GM12878 (cell line): ENCODE measurements around the gene LAMA2. TPM values are rescaled to one million over a fixed set of nuclear protein-coding genes. Genes with fewer than 3 reads are reported as not detected.

Experiments used
- ATAC-seq: fragments of 200-7000 bp; cut with Tn5 transposase; 3 replicates; pipeline ENCODE4 v1.9.1; 2020; ENCODE audit warnings: mild to moderate bottlenecking, moderate library complexity
- BruUV-seq: library from RNA; stranded (reverse); fragments of 400-500 nt; replicated peaks from 2 replicates; lab custom pipeline; 2021; lab: Mats Ljungman, UMichigan
- CTCF ChIA-PET: fragments of 300-600 bp; sonication (Branson Sonifier 250); formaldehyde crosslinking; extraction: SDS; loops from one replicate; lab custom pipeline; 2021; ENCODE audit warnings: inconsistent platforms; lab: Yijun Ruan, JAX
- POLR2A ChIA-PET: fragments of 350-600 bp; formaldehyde crosslinking; extraction: SDS; loops from one replicate; lab custom pipeline; 2021; ENCODE audit warnings: inconsistent platforms; lab: Charles Lee
- RAD21 ChIA-PET: fragments of 300-600 bp; sonication (Branson Sonifier 250); formaldehyde crosslinking; loops from one replicate; lab custom pipeline; 2023; ENCODE audit warnings: antibody characterized with exemption; ENCODE audit not compliant: unreplicated experiment; lab: Charles Lee
- SMC1A ChIA-PET: fragments of 300-600 bp; sonication (Branson Sonifier 250); formaldehyde crosslinking; loops from one replicate; lab custom pipeline; 2023; ENCODE audit not compliant: unreplicated experiment, uncharacterized antibody; lab: Charles Lee
- DNase-seq: peaks from one replicate; pipeline ENCODE4 v3.0.0-alpha.2; 2011; ENCODE audit warnings: low read depth, low spot score
- FAIRE-seq: peaks from 3 replicates; lab custom pipeline; 2011; peaks lifted over from hg19 to GRCh38; lab: Jason Lieb, UNC
- H2AFZ ChIP-seq: 2 replicates; pipeline ENCODE4 v1.6.0; 2011; ENCODE audit warnings: low read depth, low read length, control low read depth; ENCODE audit not compliant: control insufficient read depth
- H3K27ac ChIP-seq: 2 replicates; pipeline ENCODE4 v1.5.1; 2011; ENCODE audit warnings: control low read depth; ENCODE audit not compliant: control insufficient read depth, insufficient read depth
- H3K27me3 ChIP-seq, 2 experiments: replicated peaks in 1 of 2; 2 replicates each; pipeline versions ENCODE4 v1.6.0 to v1.6.1; 2011; ENCODE audit warnings: low read length in 1 of 2; ENCODE audit not compliant: control insufficient read depth in 2 of 2, insufficient read depth in 2 of 2
- H3K36me3 ChIP-seq, 2 experiments: 2 replicates each; pipeline ENCODE4 v1.5.1; 2011; ENCODE audit warnings: low read length in 1 of 2; ENCODE audit not compliant: control insufficient read depth in 2 of 2, insufficient read depth in 2 of 2
- H3K4me1 ChIP-seq: 2 replicates; pipeline ENCODE4 v1.6.1; 2011; ENCODE audit warnings: mild to moderate bottlenecking, low read length, moderate library complexity, mixed read lengths; ENCODE audit not compliant: control insufficient read depth, insufficient read depth
- H3K4me2 ChIP-seq: 2 replicates; pipeline ENCODE4 v1.6.0; 2011; ENCODE audit warnings: control low read depth; ENCODE audit not compliant: control insufficient read depth, insufficient read depth
- H3K4me3 ChIP-seq: fragments of 200-600 bp; sonication (generic); 2 replicates; pipeline ENCODE4 v1.5.1; 2016
- H3K79me2 ChIP-seq: 2 replicates; pipeline ENCODE4 v1.6.0; 2011; ENCODE audit warnings: low read length; ENCODE audit not compliant: control insufficient read depth, insufficient read depth
- H3K9ac ChIP-seq: 2 replicates; pipeline ENCODE4 v1.8.0; 2011; ENCODE audit warnings: low read length, control low read depth, mixed read lengths; ENCODE audit not compliant: control insufficient read depth, insufficient read depth
- H3K9me3 ChIP-seq: replicated peaks from 3 replicates; pipeline ENCODE4 v1.5.1; 2011; ENCODE audit warnings: mild to moderate bottlenecking, low read length; ENCODE audit not compliant: control insufficient read depth, insufficient read depth
- H4K20me1 ChIP-seq: 2 replicates; pipeline ENCODE4 v1.6.0; 2011; ENCODE audit not compliant: control insufficient read depth, insufficient read depth
- CEBPB ChIP-seq, 2 experiments: fragments of 150-350 bp in 1 of 2; IDR thresholded peaks; 2 replicates each; pipeline ENCODE4 v1.6.1; 2012 to 2014; ENCODE audit warnings: low read depth in 2 of 2, low read length in 2 of 2, borderline replicate concordance in 1 of 2, inconsistent platforms in 1 of 2
- EGR1 ChIP-seq, 2 experiments: IDR thresholded peaks; 1 replicate in 1 of 2; 2 replicates in 1 of 2; pipeline ENCODE4 v1.6.1; 2011 to 2012; ENCODE audit warnings: low read depth in 2 of 2, low read length in 2 of 2, borderline replicate concordance in 1 of 2, mild to moderate bottlenecking in 1 of 2, moderate library complexity in 1 of 2
- EP300 ChIP-seq, 2 experiments: fragments of 150-350 bp in 1 of 2; IDR thresholded peaks; 2 replicates each; pipeline ENCODE4 v1.6.1; 2011 to 2012; ENCODE audit warnings: low read depth in 2 of 2, low read length in 2 of 2, borderline replicate concordance in 1 of 2, improper control_type of control experiment in 1 of 2, inconsistent platforms in 1 of 2; ENCODE audit not compliant: control insufficient read depth in 1 of 2
- IKZF1 ChIP-seq: fragments of 450-650 bp; conservative IDR thresholded peaks from 2 replicates; pipeline ENCODE4 v1.6.1; 2017; ENCODE audit warnings: antibody characterized with exemption, mild to moderate bottlenecking
- NBN ChIP-seq: fragments of 450-650 bp; IDR thresholded peaks from 2 replicates; pipeline ENCODE4 v1.6.1; 2016
- PML ChIP-seq: IDR thresholded peaks from 2 replicates; pipeline ENCODE4 v1.6.1; 2012; ENCODE audit warnings: low read length, inconsistent platforms
- RB1 ChIP-seq: fragments of 450-650 bp; formaldehyde crosslinking; IDR thresholded peaks from 2 replicates; pipeline ENCODE4 v1.6.1; 2017; ENCODE audit warnings: mild to moderate bottlenecking, borderline replicate concordance
- RBBP5 ChIP-seq: fragments of 200-600 bp; sonication (generic); conservative IDR thresholded peaks from 2 replicates; pipeline ENCODE4 v1.6.1; 2016
- SIX5 ChIP-seq: IDR thresholded peaks from 2 replicates; pipeline ENCODE4 v1.6.1; 2011; ENCODE audit warnings: mild to moderate bottlenecking, low read depth, low read length, moderate library complexity; ENCODE audit not compliant: severe bottlenecking
- SMAD1 ChIP-seq: fragments of 450-650 bp; IDR thresholded peaks from 2 replicates; pipeline ENCODE4 v1.6.1; 2018; ENCODE audit warnings: mild to moderate bottlenecking, low read depth; ENCODE audit not compliant: partially characterized antibody
- SUZ12 ChIP-seq: fragments of 200-600 bp; sonication (generic); IDR thresholded peaks from one replicate; pipeline ENCODE4 v1.6.1; 2018; ENCODE audit warnings: antibody characterized with exemption, mild to moderate bottlenecking; ENCODE audit not compliant: unreplicated experiment
- ZNF207 ChIP-seq: fragments of 450-650 bp; IDR thresholded peaks from 2 replicates; pipeline ENCODE4 v1.6.1; 2014; ENCODE audit warnings: antibody characterized with exemption, mild to moderate bottlenecking, borderline replicate concordance
- WGBS: methylation state at CpG from one replicate; pipeline ENCODE4 v1.1.6; 2016; ENCODE audit warnings: low lambda C conversion rate; ENCODE audit not compliant: insufficient replicate concordance, insufficient coverage; ENCODE audit errors: missing lambda C conversion rate; 5-methylcytosine and 5-hydroxymethylcytosine counted together
- in situ Hi-C: fragments of 300-500 bp; cut with MboI; formaldehyde crosslinking; loops from 9 replicates; pipeline ENCODE4 v1.14.3; 2018; ENCODE audit warnings: mixed read lengths
- intact Hi-C: fragments of 100-400 bp; cut with micrococcal nuclease; formaldehyde crosslinking; loops from one replicate; pipeline ENCODE4 v1.14.2; 2022; ENCODE audit not compliant: unreplicated experiment
- polyA plus RNA-seq, 11 experiments: library from polyadenylated mRNA; depleted of rRNA in 4 of 11; unstranded in 6 of 11; stranded (reverse) in 5 of 11; fragments of >200 nt; fragmentation: Nextera tagmentation in 4 of 11; fragmentation: Illumina TruSeq in 1 of 11; extraction: Ambion mirVana in 4 of 11; extraction: Trizol in 1 of 11; gene quantifications; 1 replicate in 1 of 11; 2 replicates in 10 of 11; pipeline versions ENCODE4 v1.2.1 to v1.2.3, GENCODE V29; 2011 to 2016; ENCODE audit warnings: inconsistent platforms in 2 of 11, missing spikeins in 2 of 11, low read depth in 1 of 11
- total RNA-seq, 4 experiments: library from RNA; depleted of rRNA in 3 of 4; stranded (reverse); fragments of >200 nt in 3 of 4; fragmentation: Illumina TruSeq in 1 of 4; extraction: Trizol in 1 of 4; gene quantifications; 2 replicates each; pipeline versions ENCODE4 v1.2.1 to v1.2.3, GENCODE V29; 2013 to 2021
- TF ChIP-seq, protein P1 (sequence below): IDR thresholded peaks from 2 replicates; pipeline ENCODE4 v1.6.1; 2011; ENCODE audit warnings: low read depth, mild to moderate bottlenecking, low read length, moderate library complexity, borderline replicate concordance; ENCODE audit errors: extremely low read depth
- TF ChIP-seq, protein P2 (sequence below): fragments of 450-650 bp; formaldehyde crosslinking; IDR thresholded peaks from 2 replicates; pipeline ENCODE4 v1.4.0; 2020; ENCODE audit warnings: mild to moderate bottlenecking, moderate library complexity
- TF ChIP-seq, protein P3 (sequence below): fragments of 450-650 bp; IDR thresholded peaks from 2 replicates; pipeline ENCODE4 v1.6.1; 2017; ENCODE audit warnings: mild to moderate bottlenecking, moderate library complexity

LAMA2 gene
- total and polyA plus RNA-seq, 10 of the 15 experiments (the other 5 are each of a cell fraction or from before 2014, with no cell fraction given): 0.04 to 2.0 (median 0.37) TPM; not detected in 1

DNA sequence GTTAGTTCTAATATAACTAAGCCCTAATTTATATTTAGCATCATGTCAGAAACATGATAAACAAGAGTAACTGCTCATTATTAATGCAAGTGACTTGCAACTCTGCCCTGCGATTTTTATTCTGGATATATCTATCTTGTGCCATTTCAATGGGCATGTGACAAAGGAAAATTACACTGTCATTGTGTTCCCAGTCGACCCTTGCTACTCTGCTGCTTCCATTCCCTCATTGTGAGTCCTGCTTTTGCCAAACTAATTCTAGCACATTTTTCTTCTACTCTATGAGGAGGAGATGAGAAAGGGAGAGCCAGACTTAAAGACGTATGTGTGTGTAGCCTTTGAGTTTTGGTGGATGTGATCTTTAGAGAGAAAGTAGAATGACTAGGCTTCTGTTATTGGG is 551.2 kb downstream of the LAMA2 start:
- no TSS peak for BruUV-seq
- SMC1A ChIA-PET: no interaction called here
- no peak overlapping the region for H3K4me3 ChIP-seq
- no peaks in the 10 kb centered on the region for H3K36me3 ChIP-seq
- intact Hi-C loops: no loop called here
- CTCF ChIA-PET: no interaction called here
- ATAC-seq (no peak), FAIRE-seq (no peak), DNase-seq (no peak)
- H3K27ac ChIP-seq: no peak overlapping the region
- in situ Hi-C loops: no loop called here
- H4K20me1 ChIP-seq: no peaks in the 10 kb centered on the region
- H3K9me3 ChIP-seq: no peaks in the 10 kb centered on the region
- RAD21 ChIA-PET: no interaction called here
- WGBS: 33% methylated on average over 3 of the region's 3 CpGs
- POLR2A ChIA-PET: no interaction called here
- peaks cover 0 to 2% of the 10 kb centered on the region in 2 experiments; a peak in 1 of 4 replicates for H3K27me3 ChIP-seq
- H2AFZ ChIP-seq: no peak overlapping the region
- no peaks in the 10 kb centered on the region for H3K79me2 ChIP-seq
- H3K9ac ChIP-seq: no peak overlapping the region
- H3K4me1 ChIP-seq: no peaks in the 10 kb centered on the region
- H3K4me2 ChIP-seq: no peak overlapping the region
- no peak for TF ChIP-seq SMAD1
- no peak for TF ChIP-seq ZNF207
- no peak for TF ChIP-seq PML
- TF ChIP-seq RB1: no peak
- no peak for TF ChIP-seq EP300 (IDR thresholded peaks at IDR 0.05; ENCODE audit: borderline replicate concordance in 1 of 2, control insufficient read depth in 1 of 2, low read depth in 2 of 2, low read length in 2 of 2)
- TF ChIP-seq, protein P1, sequence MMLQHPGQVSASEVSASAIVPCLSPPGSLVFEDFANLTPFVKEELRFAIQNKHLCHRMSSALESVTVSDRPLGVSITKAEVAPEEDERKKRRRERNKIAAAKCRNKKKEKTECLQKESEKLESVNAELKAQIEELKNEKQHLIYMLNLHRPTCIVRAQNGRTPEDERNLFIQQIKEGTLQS: no peak
- no peak for TF ChIP-seq NBN
- no peak for TF ChIP-seq IKZF1
- no peak for TF ChIP-seq RBBP5
- no peak for TF ChIP-seq CEBPB (IDR thresholded peaks at IDR 0.05; ENCODE audit: borderline replicate concordance in 1 of 2, low read depth in 2 of 2, low read length in 2 of 2)
- TF ChIP-seq, protein P2, sequence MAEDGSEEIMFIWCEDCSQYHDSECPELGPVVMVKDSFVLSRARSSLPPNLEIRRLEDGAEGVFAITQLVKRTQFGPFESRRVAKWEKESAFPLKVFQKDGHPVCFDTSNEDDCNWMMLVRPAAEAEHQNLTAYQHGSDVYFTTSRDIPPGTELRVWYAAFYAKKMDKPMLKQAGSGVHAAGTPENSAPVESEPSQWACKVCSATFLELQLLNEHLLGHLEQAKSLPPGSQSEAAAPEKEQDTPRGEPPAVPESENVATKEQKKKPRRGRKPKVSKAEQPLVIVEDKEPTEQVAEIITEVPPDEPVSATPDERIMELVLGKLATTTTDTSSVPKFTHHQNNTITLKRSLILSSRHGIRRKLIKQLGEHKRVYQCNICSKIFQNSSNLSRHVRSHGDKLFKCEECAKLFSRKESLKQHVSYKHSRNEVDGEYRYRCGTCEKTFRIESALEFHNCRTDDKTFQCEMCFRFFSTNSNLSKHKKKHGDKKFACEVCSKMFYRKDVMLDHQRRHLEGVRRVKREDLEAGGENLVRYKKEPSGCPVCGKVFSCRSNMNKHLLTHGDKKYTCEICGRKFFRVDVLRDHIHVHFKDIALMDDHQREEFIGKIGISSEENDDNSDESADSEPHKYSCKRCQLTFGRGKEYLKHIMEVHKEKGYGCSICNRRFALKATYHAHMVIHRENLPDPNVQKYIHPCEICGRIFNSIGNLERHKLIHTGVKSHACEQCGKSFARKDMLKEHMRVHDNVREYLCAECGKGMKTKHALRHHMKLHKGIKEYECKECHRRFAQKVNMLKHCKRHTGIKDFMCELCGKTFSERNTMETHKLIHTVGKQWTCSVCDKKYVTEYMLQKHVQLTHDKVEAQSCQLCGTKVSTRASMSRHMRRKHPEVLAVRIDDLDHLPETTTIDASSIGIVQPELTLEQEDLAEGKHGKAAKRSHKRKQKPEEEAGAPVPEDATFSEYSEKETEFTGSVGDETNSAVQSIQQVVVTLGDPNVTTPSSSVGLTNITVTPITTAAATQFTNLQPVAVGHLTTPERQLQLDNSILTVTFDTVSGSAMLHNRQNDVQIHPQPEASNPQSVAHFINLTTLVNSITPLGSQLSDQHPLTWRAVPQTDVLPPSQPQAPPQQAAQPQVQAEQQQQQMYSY: no peak
- TF ChIP-seq SIX5: no peak
- TF ChIP-seq EGR1 (IDR thresholded peaks at IDR 0.05; ENCODE audit: borderline replicate concordance in 1 of 2, low read depth in 2 of 2, low read length in 2 of 2): no peak
- TF ChIP-seq, protein P3, sequence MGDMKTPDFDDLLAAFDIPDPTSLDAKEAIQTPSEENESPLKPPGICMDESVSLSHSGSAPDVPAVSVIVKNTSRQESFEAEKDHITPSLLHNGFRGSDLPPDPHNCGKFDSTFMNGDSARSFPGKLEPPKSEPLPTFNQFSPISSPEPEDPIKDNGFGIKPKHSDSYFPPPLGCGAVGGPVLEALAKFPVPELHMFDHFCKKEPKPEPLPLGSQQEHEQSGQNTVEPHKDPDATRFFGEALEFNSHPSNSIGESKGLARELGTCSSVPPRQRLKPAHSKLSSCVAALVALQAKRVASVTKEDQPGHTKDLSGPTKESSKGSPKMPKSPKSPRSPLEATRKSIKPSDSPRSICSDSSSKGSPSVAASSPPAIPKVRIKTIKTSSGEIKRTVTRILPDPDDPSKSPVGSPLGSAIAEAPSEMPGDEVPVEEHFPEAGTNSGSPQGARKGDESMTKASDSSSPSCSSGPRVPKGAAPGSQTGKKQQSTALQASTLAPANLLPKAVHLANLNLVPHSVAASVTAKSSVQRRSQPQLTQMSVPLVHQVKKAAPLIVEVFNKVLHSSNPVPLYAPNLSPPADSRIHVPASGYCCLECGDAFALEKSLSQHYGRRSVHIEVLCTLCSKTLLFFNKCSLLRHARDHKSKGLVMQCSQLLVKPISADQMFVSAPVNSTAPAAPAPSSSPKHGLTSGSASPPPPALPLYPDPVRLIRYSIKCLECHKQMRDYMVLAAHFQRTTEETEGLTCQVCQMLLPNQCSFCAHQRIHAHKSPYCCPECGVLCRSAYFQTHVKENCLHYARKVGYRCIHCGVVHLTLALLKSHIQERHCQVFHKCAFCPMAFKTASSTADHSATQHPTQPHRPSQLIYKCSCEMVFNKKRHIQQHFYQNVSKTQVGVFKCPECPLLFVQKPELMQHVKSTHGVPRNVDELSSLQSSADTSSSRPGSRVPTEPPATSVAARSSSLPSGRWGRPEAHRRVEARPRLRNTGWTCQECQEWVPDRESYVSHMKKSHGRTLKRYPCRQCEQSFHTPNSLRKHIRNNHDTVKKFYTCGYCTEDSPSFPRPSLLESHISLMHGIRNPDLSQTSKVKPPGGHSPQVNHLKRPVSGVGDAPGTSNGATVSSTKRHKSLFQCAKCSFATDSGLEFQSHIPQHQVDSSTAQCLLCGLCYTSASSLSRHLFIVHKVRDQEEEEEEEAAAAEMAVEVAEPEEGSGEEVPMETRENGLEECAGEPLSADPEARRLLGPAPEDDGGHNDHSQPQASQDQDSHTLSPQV: no peak
- no peak for TF ChIP-seq SUZ12
